22Rv1 (cell line): ENCODE data around the gene CMAS.

ENCODE experiments used
- ZFX ChIP-seq: fragments of 450-650 bp; IDR thresholded peaks from 2 replicates; pipeline ENCODE4 v1.6.1; 2017; ENCODE audit warnings: antibody characterized with exemption, borderline replicate concordance
- TF ChIP-seq, protein P1 (sequence below): fragments of 450-650 bp; IDR thresholded peaks from 2 replicates; pipeline ENCODE4 v1.5.1; 2017; ENCODE audit warnings: mild to moderate bottlenecking

DNA sequence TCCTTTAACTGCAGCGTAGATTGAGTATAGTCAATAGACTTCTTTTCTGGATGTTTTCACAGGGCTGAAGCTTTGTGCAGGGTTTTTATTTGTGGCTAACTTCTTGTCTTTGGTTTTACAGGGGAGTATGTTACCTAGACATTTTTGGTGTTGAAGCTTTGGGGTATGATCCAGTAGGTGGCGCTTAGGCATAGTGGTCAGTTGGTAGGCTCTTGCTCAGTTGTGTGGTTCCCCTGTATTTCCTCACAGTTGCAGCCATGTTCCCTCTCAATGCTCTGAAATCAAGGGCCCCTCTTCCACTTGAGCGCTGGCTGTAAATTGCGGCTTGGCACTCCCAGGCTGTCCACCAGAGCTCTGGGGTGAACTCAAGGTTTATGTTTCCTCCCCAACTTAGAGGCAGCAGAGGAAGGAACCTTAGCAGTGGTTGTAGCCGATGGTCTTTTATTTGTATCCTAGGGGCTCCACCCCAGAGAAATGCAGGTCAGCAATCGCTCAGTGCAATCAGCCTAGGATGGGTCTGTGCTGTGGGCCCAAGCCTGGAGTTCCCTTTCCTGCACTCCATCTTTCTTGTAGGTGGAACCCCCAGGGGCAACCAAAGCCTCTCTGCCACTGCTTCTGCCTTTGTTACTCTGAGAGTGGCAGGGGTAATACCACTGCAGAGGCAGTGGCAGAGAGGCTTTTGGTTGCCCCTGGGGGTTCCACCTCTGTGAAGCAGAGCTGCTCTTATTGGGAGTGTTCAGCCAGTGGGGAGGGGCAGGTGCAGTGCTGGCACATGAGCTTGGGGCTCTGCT is 55.1 kb downstream of the CMAS start:
- TF ChIP-seq, protein P1, sequence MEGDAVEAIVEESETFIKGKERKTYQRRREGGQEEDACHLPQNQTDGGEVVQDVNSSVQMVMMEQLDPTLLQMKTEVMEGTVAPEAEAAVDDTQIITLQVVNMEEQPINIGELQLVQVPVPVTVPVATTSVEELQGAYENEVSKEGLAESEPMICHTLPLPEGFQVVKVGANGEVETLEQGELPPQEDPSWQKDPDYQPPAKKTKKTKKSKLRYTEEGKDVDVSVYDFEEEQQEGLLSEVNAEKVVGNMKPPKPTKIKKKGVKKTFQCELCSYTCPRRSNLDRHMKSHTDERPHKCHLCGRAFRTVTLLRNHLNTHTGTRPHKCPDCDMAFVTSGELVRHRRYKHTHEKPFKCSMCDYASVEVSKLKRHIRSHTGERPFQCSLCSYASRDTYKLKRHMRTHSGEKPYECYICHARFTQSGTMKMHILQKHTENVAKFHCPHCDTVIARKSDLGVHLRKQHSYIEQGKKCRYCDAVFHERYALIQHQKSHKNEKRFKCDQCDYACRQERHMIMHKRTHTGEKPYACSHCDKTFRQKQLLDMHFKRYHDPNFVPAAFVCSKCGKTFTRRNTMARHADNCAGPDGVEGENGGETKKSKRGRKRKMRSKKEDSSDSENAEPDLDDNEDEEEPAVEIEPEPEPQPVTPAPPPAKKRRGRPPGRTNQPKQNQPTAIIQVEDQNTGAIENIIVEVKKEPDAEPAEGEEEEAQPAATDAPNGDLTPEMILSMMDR: peak; percentile 75
- no peak for TF ChIP-seq ZFX
